ENCODE data around the gene RNF212B.

The RNF212B gene

DNA sequence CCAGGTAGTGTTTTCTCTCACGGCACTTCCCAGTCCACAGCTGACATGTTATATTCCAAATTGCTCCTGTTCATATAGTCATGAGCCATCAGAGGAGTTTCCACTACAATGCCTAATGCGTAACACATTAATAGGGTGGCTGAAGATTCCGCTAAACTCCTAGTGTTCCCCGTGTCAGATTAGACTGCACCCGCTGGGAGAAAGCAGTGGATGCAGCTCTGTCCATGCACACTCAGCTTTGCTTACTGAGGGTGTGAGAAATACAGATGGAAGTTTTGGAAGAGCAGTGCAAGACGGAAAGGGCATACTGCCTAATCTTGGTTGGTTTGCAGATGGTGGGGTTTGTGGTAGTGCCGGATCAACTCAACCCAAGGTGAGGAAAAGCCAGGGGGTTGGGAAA is 59.4 kb downstream of the RNF212B start:
- no peak for DNase-seq

DNA sequence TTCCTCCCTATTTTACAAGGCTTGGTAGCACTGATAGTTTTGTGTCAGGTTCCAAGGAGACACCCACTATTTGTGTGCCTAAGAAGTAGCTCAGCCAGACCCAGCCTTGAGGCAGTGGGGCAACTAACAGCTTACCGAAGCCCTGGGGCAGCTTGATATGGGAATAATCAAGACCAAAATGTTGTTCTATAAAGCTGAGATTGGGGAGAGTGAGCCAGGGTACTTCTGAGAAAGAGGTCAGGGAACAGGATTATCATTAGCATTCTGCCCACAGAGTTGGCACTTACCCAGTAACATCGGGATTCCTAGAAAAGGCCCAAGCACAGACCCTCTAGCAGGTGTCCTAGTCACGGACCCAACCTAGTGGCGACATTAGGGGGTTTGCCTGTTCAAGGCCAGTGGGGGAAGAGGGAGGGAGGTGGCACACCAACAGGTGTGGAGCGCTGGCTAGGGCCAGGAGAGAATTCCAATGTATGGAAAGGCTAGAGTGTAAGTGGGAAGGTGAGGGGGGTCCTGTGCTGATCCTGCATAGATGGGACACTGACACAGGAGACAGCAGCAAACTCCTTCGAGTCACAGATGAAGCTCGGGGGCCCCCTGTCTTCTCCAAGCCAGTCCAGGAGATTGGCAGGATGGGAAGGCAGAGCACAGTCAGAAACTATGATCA is 60.0 kb downstream of the RNF212B start:
- no peak for DNase-seq

DNA sequence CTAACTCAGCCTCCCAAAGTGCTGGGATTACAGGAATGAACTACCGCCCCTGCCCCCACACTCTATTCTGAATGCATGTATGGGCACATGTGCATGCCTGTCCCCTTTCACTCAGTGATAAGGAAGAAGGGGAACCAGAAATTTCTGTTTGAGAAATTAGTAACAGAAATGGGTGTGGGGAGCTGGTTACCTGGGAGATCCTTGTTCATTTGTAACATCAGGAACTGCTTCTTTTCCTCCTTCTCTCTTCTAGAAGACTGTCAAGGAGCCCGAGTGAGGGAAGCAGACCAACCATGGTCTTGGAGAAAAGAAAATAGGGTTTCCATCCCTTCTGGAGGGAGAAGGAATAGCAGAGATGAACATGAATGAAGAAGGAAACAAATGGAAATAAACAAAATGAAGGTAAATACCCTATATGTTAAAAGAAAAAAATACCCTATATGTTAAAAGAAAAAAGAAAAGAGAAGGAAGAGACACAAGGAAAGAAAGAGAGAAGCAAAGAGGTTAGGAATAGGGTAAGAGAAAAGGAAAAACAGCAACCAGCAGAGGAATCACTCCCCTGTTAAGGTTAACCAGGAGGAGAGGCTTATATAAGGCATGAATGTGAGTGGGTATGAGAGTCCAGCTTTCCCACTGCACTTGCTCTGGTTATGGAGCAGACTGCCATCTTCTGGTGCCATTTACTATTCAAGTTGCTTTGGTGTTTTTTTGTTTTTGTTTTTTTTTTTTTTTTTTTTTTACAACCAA is 61.6 kb downstream of the RNF212B start:
- no peak for DNase-seq

DNA sequence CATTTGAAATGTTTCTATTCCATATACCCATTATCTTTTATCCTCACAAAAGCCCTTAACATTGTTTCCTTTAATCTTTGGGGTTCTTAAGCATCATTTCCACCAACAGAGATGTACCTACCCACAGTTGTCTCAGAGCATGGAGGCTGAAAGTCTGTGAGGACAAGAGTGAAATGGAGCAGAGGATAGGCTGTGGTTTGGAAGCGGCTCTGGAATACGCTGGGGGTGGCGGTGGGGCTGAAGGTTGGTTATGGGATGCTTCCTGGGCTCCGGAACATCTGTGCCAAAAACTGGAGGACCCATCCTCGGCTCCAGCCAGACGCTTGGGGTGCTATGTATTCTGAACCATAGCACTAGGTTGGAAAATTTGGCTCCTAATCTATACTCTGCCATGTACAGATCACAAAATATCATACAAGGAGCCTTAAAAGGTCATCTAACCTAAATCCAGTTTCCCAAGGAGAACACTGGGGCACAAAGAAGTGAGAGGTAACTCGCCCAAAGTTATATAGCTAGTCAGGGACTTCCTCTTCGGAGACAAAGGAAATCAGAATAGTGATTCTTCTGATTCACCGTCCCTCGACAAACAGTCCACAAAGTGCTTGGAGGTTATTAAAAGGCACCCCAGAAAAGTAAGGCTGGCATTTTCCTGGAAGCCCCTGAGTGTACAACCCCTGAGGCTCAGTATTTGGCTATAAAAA is 62.4 kb downstream of the RNF212B start:
- DNase-seq = no peak

DNA sequence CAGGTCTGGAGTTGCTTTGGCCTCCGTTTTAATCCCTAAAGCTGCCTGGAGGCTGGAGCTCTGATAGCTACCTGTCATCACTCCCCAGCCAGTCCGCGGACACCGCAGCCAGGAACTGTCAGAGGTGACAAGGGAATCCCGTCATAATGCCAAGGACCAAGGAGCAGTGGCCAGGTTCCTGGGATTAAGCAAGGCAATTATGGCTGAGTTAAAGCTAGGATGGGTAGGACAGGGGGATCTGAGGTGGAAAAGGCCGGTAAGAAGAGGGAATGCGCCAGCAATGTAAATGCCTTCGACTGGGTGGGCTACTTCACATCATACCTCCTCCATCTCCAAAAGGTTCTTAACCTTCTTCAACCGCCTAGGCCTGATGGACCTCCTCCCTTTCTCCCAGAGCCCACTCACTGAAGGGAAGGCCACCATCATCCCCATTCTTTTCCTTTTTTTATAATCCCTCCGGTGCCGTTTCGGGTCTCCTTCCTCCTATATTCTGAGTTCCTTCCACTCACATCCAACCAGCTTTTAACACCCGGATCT is 63.0 kb downstream of the RNF212B start:
- no peak for DNase-seq

DNA sequence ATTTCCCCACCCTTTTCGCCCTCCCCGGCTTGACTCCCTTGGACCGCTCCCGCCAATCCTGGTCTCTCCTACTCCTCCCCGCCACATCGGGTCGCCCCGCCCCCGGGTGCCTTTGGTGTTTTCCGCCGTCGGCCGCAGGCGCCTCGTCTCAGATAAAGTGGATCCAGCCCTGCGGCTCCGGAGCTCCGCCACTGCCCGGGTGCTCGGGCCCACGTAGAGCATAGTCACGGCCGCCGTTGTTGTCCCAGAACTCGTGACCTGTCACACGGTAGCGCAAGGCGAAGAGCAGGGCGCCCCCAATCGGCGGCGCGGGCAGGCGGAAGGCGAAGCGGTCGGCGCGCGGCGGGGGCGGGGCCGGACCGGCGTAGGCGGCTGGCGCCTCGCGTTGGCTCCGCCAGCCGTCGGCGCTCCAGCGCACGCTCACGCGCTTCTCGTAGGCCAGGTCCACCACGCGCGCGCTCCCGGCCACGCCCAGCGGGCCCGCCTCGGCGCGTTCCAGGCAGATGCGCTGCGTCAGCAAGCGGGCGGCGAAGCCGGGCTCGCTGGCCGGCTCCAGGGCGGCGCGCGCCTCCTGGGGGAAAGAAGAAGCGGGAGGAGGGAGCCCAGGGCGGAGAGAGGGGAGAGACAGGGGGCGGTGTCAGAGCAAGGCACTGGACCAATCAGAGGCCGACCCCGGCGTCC is 63.7 kb downstream of the RNF212B start:
- DNase-seq = peak; percentile 95

DNA sequence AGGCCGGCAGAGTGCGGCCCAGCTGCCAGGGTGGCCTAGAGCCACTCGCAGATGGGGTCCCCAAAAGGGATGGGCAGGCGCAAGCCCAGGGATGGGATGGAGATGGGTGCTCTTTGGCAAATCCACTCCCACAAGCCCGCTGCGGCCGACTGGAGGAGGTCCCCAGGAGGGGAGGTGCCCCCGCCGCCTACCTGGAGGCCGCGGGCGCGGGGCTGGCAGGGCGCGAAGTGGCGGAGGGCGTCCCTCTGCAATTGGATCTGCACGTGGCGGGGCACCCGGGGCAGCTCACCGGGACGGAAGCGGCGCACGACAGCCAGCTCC is 64.2 kb downstream of the RNF212B start:
- no peak for DNase-seq

DNA sequence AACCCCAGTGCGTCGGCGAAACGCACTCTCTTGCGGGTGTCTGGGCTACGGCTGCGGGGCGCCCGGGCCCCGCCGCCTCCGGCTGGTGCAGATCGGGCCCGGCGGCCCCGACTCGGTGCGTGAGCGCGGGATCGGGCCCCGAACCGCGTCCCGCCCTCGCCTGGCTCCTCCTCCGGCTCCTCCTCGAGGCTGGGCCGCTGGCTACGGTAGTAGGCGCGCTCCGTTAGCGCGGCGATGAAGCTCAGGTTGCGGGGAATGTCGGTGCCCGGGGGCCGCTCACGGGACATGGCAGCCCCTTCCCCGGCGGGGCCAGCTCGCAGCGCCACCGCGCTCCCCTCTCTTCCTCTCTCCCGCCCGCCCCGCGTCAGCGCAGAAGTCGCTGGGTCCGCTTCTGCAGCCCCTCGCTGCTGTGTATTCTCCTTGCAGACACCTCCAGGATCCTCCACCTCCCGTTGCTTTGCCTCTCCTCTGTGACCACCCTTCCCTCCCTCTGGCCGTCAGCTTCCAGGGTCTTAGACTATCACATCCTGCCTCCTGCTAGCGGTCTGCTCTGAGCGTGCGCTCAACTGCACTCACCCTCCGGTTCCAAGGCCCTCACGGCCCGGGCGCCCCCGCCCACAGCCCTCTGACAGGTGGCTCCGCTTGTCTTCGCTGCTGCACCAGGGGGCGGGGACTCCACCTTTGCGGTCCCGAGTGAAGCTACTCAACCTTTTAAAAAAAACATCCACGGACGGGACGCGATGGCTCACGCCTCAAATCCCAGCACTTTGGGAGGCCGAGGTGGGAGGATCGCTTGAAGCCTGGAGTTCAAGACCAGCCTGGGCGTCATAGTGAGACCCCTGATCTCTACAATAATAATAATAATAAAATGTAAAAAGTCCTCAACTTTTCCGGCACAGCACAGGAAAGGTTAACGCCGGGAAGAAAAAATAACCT is 64.8 kb downstream of the RNF212B start, which contains the start of gene PPP1R3E:
TSS of gene PPP1R3E (minus strand) at position 570 of the 936 bp plus-strand sequence. CDS start at position 287, 283 bp downstream.
- DNase-seq = peak; percentile 81

DNA sequence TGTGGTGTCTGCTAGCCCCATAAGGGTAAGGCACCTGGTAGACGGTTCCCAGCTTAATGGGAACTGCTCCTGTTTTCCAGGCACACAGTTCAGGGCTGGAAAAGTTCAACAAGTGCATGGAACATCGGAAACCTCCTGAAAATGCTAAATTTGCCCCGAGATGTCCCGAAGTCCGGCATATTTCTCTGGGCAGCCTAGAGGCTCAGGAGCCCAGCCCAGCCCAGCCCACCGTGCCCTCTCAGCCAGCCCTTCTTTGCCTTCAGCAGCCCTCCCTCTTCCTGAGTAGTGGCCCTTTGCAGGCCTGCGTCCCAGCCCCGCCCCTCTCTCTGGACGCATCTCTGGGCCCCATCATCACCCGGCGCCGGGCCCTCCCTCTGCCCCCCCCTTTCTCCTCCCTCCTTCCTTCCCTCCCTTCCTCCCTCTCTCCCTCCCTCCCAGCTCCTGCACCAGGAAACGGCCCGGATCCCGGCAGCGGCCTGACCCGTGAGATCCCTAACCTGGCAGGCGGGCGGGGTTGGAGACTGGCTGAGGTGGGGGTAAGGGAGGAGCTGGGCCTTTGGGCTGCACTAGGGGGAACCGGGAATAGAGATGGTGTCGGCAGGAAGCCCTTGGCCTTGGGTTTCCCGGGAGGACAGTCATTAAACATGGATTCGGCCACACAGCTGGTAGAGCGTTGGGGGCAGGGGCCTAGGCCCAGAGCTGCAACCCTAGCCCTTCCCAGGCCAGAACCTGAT is 68.8 kb downstream of the RNF212B start, which contains the start of gene BCL2L2:
TSS of gene BCL2L2 (plus strand) at position 422 of the 734 bp plus-strand sequence. CDS start 935 bp downstream, outside the sequence.
- no peak for DNase-seq

DNA sequence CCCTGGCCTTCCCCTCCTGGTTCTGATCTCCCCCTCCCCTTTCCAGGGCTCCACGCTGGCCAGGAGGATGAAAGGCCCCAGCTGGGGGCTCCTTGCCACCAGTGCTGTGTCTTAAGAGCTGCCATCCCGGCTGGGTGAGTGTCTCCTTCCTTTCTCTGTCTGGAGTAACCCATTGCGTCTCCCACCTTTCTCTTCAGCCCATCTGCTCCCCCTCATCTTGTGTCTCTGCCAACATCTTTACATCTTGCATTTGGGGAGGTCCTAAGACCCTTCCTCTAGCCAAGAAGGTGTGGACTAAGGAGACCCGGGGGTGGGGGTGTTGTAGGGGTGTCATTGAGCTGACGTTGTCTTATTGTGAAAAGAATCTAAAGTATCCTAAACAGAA is 69.4 kb downstream of the RNF212B start:
- DNase-seq = no peak

DNA sequence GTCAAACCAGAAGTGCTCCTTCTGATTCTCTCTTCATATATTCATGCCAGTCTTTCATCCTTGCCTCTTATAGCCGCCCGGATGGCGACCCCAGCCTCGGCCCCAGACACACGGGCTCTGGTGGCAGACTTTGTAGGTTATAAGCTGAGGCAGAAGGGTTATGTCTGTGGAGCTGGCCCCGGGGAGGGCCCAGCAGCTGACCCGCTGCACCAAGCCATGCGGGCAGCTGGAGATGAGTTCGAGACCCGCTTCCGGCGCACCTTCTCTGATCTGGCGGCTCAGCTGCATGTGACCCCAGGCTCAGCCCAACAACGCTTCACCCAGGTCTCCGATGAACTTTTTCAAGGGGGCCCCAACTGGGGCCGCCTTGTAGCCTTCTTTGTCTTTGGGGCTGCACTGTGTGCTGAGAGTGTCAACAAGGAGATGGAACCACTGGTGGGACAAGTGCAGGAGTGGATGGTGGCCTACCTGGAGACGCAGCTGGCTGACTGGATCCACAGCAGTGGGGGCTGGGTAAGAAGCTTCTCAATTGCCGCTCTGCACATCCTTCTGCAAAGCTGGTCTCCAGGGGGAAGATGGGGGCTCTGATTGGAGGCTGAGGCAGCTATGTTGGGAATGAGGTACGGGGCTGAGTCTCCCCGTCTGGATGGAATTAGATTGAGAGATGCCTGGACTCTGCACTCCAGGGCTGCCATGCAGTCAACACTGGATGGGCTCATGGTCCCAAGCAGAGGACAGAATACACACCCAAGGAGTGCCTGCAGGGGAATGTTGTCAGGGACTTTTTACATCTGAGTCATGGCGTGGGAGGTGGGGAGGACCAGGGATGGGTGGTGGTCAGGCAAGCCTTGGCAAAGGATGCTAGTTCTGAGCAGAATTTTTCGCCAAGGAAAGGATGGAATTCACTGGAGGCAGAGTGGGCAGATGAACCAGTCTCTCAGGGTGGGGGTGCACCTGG is 70.2 kb downstream of the RNF212B start:
- no peak for DNase-seq

DNA sequence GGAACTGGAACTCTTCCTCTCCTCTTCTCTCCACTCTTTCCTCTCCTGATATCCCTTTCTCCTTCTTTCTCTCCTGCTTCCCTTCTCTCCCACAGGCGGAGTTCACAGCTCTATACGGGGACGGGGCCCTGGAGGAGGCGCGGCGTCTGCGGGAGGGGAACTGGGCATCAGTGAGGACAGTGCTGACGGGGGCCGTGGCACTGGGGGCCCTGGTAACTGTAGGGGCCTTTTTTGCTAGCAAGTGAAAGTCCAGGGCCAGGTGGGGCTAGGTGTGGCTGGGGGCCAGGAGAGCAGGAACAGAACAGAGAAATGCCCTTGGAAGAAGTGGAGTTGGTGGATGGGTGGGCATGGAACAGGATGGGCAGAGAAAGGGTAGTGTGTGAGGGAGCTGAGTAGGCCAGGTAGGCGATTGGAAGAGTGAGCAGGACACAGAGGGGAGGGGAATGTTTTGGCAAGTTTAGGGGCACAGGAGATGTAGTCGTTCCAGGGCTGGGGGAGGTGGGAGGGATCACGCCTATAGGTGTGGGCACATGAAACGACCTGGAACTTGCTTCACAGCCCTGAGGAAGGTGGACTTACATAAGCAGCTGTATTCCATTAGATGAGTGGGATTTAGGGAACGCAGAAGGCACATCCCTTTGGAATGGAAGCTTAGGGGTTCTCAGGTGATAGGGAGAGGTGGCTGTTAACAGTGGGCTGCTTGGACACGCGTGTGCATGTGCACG is 71.1 kb downstream of the RNF212B start:
- no peak for DNase-seq

DNA sequence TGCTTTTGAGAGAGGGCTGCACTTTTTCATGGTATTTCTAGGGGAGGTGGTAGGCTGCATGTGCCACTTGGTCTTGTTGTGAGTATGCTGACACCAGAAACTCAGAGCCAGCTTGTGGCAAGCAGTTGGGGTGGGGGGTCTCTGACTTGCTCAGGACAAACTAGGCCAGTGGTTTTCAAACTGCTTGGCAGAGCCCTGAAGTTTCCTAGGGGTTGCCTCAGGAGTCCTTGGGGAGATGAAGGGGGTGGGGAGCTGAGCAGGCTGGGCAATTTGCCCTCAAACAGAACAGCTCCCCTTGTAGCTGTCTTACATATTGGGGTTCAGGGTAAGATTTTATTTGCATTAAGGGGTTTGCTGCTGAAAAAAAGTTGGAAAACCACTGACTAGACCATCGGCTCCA is 72.8 kb downstream of the RNF212B start:
- DNase-seq = no peak

DNA sequence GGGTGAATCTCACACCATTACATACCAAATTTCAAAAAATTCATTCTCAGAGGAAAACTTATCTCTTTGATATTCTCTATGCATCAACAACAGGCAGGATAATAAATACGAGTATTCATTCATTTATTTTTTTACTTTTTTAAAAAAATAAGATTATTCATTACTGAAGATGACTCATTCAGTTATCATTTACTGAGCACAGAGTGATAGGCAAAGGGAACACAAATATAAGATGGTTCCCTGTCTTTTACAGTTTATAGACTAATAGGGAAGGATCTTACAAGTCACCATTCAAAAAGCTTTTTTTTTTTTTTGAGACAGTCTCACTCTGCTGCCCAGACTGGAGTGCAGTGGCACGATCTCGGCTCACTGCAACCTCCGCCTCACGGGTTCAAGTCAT is 78.6 kb downstream of the RNF212B start:
- DNase-seq = no peak

DNA sequence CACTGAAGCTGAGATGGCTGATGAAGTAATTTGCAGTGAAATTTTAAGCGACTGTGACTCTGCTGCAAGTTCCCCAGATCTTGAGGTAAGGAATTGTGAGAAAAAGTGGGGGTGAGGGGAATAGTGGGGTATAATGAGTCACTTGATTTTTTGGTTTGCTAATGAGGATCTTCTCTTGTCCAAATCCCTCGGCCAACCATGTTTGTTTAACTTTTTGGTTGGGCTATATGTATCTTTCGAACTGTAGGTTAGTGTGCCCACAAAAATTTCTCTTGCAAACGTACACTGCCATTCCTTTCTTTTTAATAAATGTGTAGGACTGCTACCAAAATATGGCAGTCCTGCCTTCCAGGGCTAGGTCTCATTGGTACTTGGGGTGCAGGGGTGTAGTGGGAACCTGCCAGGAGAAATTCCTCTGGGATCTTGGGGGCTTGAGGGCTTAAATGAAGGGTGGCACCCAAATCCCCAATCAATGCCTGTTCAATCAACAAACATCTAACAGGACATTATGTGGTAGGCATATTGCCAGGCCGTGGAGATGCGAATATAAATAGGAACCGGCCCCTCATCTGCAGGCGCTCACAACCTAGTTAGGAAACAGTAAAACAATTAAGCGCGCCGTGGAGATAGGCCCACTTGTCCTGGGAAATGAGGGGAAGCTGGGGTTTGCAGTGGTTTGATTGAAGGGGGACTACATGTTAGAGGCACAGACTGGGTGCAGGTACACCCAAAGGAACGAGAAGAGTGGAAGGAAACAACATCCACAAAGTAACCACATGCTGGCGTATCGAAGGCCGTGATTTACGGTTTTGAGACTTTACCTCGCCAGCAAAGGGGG is 82.2 kb downstream of the RNF212B start:
- DNase-seq = no peak

DNA sequence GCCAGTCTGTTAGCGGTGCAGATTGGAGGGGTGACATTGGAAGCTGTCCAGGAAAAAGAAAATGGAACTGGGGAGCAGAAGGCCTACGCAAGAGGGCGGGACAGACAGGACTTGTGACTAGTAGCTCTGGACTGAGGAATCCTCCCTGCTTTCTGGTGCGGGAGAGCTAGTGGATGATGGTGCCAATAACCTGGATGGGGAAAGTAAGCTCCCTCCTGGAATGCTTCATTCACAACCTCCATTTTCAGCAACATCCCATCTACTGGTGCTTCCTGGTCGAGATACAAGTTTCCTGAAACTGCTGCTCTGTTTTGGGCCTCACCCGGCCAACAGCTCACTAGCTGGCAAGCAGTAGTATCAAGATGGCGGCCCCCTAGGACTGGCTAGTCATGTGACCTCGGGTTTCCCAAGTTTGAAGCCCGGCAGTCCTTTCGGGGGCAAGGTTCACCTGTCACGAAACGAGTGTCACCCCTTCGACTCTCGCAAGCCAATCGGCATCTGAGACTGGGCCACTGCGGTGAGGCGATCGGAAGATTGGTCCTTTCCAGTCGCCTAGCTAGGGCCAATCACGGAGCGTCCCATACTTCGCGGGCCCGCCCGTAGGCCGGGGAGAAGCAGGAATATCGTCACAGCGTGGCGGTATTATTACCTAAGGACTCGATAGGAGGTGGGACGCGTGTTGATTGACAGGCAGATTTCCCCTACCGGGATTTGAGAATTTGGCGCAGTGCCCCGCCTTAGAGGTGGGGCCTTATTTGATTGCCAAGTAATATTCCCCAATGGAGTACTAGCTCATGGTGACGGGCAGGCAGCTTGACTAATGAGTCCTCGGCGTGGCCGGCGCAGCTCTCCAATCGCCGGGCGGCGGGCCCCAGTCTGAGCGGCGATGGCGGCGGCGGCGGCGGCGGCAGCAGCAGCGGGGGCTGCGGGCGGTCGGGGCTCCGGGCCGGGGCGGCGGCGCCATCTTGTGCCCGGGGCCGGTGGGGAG is 83.1 kb downstream of the RNF212B start, which contains the start of gene PABPN1:
TSS of gene PABPN1 (plus strand) at position 874 of the 988 bp plus-strand sequence. CDS start at position 887, 13 bp downstream.
- DNase-seq = peak; percentile 95

Measured in activated CD4-positive, alpha-beta T cell treated with anti-CD3 and anti-CD28 coated beads for 1 hour (primary cell).